Measurements from ENCODE around the gene DYNLRB1. TPM values are rescaled to one million over a fixed set of nuclear protein-coding genes. Genes with fewer than 3 reads are reported as not detected.

The DYNLRB1 gene
- 220 to 260 TPM (median 236 TPM) in 5 replicates for total RNA-seq (2022; extraction: Qiagen RNA extraction; ENCODE audit: low read depth)

DNA sequence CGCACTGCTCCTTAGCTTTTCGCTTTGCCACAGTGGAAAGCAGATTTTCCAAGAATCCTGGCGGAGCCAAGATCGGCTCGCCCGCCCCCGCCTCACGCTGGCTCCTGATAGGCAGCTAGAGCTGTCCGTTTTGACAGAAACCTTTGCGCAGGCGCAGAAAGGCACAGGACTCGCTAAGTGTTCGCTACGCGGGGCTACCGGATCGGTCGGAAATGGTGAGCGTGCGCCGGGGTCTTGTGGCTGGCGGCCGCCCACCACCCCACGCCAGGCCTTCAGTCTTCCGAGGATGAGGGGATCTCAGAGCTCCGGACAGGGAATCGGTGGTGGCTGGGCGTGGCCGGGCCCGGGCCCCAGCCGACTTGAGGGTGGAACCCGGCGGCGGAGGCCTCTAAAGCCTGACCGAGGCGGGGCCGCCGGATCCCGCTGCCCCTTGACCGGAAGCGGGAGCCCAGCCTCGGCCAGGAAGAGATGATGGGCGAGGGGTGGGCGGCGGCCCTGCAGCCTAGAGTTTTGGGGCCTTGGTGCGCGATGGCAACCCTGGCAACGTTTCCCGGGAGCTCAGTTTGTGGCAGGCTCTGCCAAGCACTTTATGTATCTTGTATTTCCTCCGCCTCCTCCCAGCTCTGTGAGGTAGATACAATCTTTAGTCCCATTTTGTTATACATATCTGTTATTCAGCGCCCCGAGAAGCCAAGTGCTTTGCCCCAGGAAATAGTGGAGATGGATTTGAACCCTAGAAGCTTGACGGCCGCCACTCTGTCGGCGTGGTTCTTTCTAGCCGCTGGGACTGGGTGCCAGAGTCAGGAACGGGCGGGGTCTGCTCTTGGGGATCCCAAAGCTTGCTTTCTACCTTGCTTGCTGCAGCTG is at the start of gene DYNLRB1:
DYNLRB1 (plus strand) TSS at position 176 of the 867 bp plus-strand sequence; CDS start at position 213, 37 bp downstream.

DNA sequence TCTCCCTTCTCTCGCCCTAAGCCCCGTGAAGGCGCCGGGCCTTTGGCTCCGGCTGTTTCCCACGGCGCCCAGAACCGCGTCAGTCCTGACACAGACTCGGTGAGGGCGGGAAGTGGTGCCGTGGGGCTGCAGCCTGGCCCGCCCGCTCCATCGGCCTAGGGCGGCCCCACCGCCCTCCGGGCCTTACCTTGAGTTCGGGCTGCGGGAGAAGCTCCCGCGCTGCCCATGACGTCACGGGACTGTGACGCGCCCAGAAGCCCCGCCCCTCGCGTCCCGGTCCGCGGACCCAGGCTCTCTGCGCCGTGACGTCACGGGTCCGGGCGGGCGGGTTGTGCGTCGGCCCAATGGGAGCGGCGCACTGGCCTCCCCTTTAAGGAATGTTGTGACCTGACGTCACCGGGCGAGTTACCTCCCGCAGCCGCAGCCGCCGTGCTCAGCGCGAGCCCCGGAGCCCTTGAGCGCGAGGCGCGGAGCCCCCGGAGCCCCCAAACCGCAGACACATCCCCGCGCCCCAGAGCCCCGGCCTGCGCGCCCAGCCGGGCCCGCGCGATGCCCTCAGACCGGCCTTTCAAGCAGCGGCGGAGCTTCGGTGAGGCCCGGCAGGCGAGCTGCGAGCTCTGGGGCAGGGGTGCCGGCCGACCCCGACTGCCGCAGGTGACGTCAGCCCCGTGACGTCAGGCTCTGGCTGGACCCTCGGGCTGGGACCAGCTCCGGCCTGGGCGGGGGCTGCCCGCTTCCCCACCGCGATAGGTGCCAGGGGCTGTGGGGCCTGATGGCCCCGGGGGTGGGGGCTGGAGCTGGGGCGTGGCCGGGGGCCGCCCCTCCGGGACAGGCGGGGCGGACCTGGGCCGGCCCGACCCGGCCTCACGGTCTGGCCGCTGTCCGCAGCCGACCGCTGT is 42.3 kb downstream of the DYNLRB1 start, which contains the start of gene MAP1LC3A:
MAP1LC3A (plus strand) TSS at position 399 of the 899 bp plus-strand sequence; CDS start at position 550, 151 bp downstream.

Other genes with a start within 250 kb of the DYNLRB1 start
- 262 to 337 TPM (median 335 TPM) in 5 replicates for gene AHCY, start 213.1 kb upstream of the DYNLRB1 start, total RNA-seq (2022; extraction: Qiagen RNA extraction; ENCODE audit: low read depth)
- 21.0 to 37.2 TPM (median 35.2 TPM) in 5 replicates for gene ITCH, start 153.1 kb upstream of the DYNLRB1 start, total RNA-seq (2022; extraction: Qiagen RNA extraction; ENCODE audit: low read depth)
- 15.9 to 29.5 TPM (median 26.2 TPM) in 5 replicates for gene MAP1LC3A, start 42.3 kb downstream of the DYNLRB1 start, total RNA-seq (2022; extraction: Qiagen RNA extraction; ENCODE audit: low read depth)
- 18.8 to 30.7 TPM (median 26.6 TPM) in 5 replicates for gene PIGU, start 160.7 kb downstream of the DYNLRB1 start, total RNA-seq (2022; extraction: Qiagen RNA extraction; ENCODE audit: low read depth)
- gene TP53INP2, start 187.9 kb downstream of the DYNLRB1 start, total RNA-seq (2022; extraction: Qiagen RNA extraction; ENCODE audit: low read depth): 5.8 to 8.6 TPM (median 8.4 TPM) in 5 replicates